HepG2 (cell line): ENCODE measurements around the gene WWP2. TPM values are rescaled to one million over a fixed set of nuclear protein-coding genes. Genes with fewer than 3 reads are reported as not detected.

ENCODE experiments used
- CEBPG ChIP-seq: IDR thresholded peaks from 2 replicates; pipeline ENCODE4 v1.6.1; 2016
- ELF3 ChIP-seq: IDR thresholded peaks from 2 replicates; pipeline ENCODE4 v1.6.1; 2016; ENCODE audit warnings: missing genetic modification reagents, missing compliant biosample characterization
- ERF ChIP-seq: IDR thresholded peaks from 2 replicates; pipeline ENCODE4 v1.6.1; 2018; ENCODE audit warnings: missing biosample characterization, missing genetic modification reagents
- GATA4 ChIP-seq: sonication (generic); IDR thresholded peaks from 2 replicates; pipeline ENCODE4 v1.6.1; 2016; ENCODE audit warnings: antibody characterized with exemption, low read depth, borderline replicate concordance
- HOXA5 ChIP-seq: sonication (generic); formaldehyde crosslinking; IDR thresholded peaks from 2 replicates; pipeline ENCODE4 v1.4.0; 2020; ENCODE audit warnings: missing genetic modification reagents
- MAFF ChIP-seq: IDR thresholded peaks from 2 replicates; pipeline ENCODE4 v1.6.1; 2011; ENCODE audit warnings: low read depth, low read length, improper control_type of control experiment
- MEF2D ChIP-seq: sonication (generic); formaldehyde crosslinking; IDR thresholded peaks from 2 replicates; pipeline ENCODE4 v1.5.1; 2020; ENCODE audit warnings: mild to moderate bottlenecking, missing genetic modification reagents
- RARG ChIP-seq: sonication (generic); formaldehyde crosslinking; IDR thresholded peaks from 2 replicates; pipeline ENCODE4 v1.4.0; 2020; ENCODE audit warnings: low read depth, mild to moderate bottlenecking, missing genetic modification reagents
- SAP130 ChIP-seq: IDR thresholded peaks from 2 replicates; pipeline ENCODE4 v1.6.1; 2016; ENCODE audit warnings: low read depth
- SOX6 ChIP-seq, 2 experiments: fragments of 450-650 bp in 1 of 2; sonication (generic) in 1 of 2; formaldehyde crosslinking in 1 of 2; IDR thresholded peaks; 2 replicates each; pipeline versions ENCODE4 v1.4.0 to v1.6.1; 2017 to 2020; ENCODE audit warnings: antibody characterized with exemption in 1 of 2, mild to moderate bottlenecking in 1 of 2, missing genetic modification reagents in 1 of 2
- SP5 ChIP-seq: IDR thresholded peaks from 2 replicates; pipeline ENCODE4 v1.6.1; 2016; ENCODE audit warnings: low read depth, borderline replicate concordance
- STAG1 ChIP-seq: sonication (generic); formaldehyde crosslinking; IDR thresholded peaks from 2 replicates; pipeline ENCODE4 v1.4.0; 2020; ENCODE audit warnings: missing genetic modification reagents
- ZFP36L2 ChIP-seq: sonication (generic); formaldehyde crosslinking; IDR thresholded peaks from 2 replicates; pipeline ENCODE4 v1.4.0; 2020; ENCODE audit warnings: missing genetic modification reagents
- ZNF567 ChIP-seq: sonication (generic); formaldehyde crosslinking; IDR thresholded peaks from 2 replicates; pipeline ENCODE4 v1.8.1; 2023; ENCODE audit warnings: mild to moderate bottlenecking, missing genetic modification reagents, borderline replicate concordance
- ZNF572 ChIP-seq: sonication (generic); formaldehyde crosslinking; IDR thresholded peaks from 2 replicates; pipeline ENCODE4 v1.5.1; 2020; ENCODE audit warnings: mild to moderate bottlenecking, missing genetic modification reagents
- ZNF652 ChIP-seq: IDR thresholded peaks from 2 replicates; pipeline ENCODE4 v1.6.1; 2016; ENCODE audit warnings: low read depth, borderline replicate concordance
- polyA plus RNA-seq, 8 experiments: library from polyadenylated mRNA; depleted of rRNA in 3 of 8; stranded (reverse) in 7 of 8; unstranded in 1 of 8; fragments of >200 nt; fragmentation: Illumina TruSeq in 4 of 8; extraction: Trizol in 4 of 8; gene quantifications; 2 replicates each; pipeline versions ENCODE4 v1.2.1 to v1.2.3, GENCODE V29; 2011 to 2016; ENCODE audit warnings: low read depth in 4 of 8, missing spikeins in 1 of 8, mixed read lengths in 1 of 8; ENCODE audit not compliant: insufficient read depth in 1 of 8
- total RNA-seq, 5 experiments: library from RNA; depleted of rRNA; stranded (reverse); fragments of >200 nt; fragmentation: Illumina TruSeq; extraction: Trizol; gene quantifications; 2 replicates each; pipeline ENCODE4 v1.2.3, GENCODE V29; 2016; ENCODE audit warnings: low read depth in 1 of 5
- TF ChIP-seq, protein P1 (sequence below): sonication (generic); formaldehyde crosslinking; IDR thresholded peaks from 2 replicates; pipeline ENCODE4 v1.8.1; 2022; ENCODE audit warnings: low read depth, mild to moderate bottlenecking, missing genetic modification reagents
- TF ChIP-seq, protein P2 (sequence below): sonication (generic); formaldehyde crosslinking; conservative IDR thresholded peaks from 2 replicates; pipeline ENCODE4 v1.8.0; 2022; ENCODE audit warnings: low read depth, missing genetic modification reagents
- TF ChIP-seq, protein P3 (sequence below), 2 experiments: sonication (generic) in 1 of 2; formaldehyde crosslinking in 1 of 2; IDR thresholded peaks; 2 replicates each; pipeline versions ENCODE4 v1.4.0 to v1.6.1; 2016 to 2020; ENCODE audit warnings: borderline replicate concordance in 1 of 2, low read depth in 1 of 2, mild to moderate bottlenecking in 1 of 2, missing genetic modification reagents in 1 of 2
- TF ChIP-seq, protein P4 (sequence below): sonication (generic); formaldehyde crosslinking; IDR thresholded peaks from 2 replicates; pipeline ENCODE4 v1.5.1; 2020; ENCODE audit warnings: missing genetic modification reagents, mild to moderate bottlenecking, borderline replicate concordance

The WWP2 gene
- total and polyA plus RNA-seq, 2 of the 13 experiments (the other 11 are each of a cell fraction or from before 2014, with no cell fraction given), result 11.4 to 28.2 TPM

DNA sequence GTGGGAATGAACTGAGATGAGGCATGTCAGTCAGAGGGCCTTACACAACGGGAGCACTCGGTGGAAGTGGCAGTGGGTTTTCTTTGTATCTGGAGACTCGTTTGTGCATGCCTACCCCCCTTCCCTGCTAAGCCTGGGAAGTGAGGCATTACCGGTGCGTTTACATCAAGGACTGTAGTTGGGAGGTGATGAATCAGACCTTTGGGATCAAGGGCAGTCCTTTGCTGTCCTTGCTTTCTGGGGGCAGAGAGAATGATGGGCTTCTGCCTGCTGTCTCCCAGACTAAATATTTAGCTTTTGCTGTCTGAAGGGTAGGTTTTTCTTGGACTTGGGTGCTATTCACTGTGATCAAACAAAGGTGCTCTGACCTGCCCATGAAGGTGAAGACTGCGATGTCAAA is 83.0 kb downstream of the WWP2 start (continued):
- TF ChIP-seq STAG1 (CRISPR knock-in tag), result no peak
- TF ChIP-seq, protein P1, sequence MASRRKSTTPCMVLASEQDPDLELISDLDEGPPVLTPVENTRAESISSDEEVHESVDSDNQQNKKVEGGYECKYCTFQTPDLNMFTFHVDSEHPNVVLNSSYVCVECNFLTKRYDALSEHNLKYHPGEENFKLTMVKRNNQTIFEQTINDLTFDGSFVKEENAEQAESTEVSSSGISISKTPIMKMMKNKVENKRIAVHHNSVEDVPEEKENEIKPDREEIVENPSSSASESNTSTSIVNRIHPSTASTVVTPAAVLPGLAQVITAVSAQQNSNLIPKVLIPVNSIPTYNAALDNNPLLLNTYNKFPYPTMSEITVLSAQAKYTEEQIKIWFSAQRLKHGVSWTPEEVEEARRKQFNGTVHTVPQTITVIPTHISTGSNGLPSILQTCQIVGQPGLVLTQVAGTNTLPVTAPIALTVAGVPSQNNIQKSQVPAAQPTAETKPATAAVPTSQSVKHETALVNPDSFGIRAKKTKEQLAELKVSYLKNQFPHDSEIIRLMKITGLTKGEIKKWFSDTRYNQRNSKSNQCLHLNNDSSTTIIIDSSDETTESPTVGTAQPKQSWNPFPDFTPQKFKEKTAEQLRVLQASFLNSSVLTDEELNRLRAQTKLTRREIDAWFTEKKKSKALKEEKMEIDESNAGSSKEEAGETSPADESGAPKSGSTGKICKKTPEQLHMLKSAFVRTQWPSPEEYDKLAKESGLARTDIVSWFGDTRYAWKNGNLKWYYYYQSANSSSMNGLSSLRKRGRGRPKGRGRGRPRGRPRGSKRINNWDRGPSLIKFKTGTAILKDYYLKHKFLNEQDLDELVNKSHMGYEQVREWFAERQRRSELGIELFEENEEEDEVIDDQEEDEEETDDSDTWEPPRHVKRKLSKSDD (CRISPR knock-in tag), result no peak
- peak; percentile 65; the same call in 1 of the 2 replicates for TF ChIP-seq ELF3 (CRISPR knock-in tag)
- TF ChIP-seq, protein P2, sequence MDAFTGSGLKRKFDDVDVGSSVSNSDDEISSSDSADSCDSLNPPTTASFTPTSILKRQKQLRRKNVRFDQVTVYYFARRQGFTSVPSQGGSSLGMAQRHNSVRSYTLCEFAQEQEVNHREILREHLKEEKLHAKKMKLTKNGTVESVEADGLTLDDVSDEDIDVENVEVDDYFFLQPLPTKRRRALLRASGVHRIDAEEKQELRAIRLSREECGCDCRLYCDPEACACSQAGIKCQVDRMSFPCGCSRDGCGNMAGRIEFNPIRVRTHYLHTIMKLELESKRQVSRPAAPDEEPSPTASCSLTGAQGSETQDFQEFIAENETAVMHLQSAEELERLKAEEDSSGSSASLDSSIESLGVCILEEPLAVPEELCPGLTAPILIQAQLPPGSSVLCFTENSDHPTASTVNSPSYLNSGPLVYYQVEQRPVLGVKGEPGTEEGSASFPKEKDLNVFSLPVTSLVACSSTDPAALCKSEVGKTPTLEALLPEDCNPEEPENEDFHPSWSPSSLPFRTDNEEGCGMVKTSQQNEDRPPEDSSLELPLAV, result no peak
- TF ChIP-seq SAP130 (CRISPR knock-in tag), result peak; percentile 81
- TF ChIP-seq, protein P3, sequence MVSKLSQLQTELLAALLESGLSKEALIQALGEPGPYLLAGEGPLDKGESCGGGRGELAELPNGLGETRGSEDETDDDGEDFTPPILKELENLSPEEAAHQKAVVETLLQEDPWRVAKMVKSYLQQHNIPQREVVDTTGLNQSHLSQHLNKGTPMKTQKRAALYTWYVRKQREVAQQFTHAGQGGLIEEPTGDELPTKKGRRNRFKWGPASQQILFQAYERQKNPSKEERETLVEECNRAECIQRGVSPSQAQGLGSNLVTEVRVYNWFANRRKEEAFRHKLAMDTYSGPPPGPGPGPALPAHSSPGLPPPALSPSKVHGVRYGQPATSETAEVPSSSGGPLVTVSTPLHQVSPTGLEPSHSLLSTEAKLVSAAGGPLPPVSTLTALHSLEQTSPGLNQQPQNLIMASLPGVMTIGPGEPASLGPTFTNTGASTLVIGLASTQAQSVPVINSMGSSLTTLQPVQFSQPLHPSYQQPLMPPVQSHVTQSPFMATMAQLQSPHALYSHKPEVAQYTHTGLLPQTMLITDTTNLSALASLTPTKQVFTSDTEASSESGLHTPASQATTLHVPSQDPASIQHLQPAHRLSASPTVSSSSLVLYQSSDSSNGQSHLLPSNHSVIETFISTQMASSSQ (IDR thresholded peaks at IDR 0.05; ENCODE audit: low read depth), result 0 out of 2 replicates have a peak, but pooled peaks have one; percentile 44
- TF ChIP-seq, protein P3 (CRISPR knock-in tag; IDR thresholded peaks at IDR 0.05; ENCODE audit: borderline replicate concordance), result no peak; the same call in 1 of the 2 replicates
- no peak for TF ChIP-seq MAFF
- no peak for TF ChIP-seq SOX6 (IDR thresholded peaks at IDR 0.05)
- TF ChIP-seq SOX6 (CRISPR knock-in tag; IDR thresholded peaks at IDR 0.05), result no peak; the same call in 1 of the 2 replicates
- TF ChIP-seq ERF (CRISPR knock-in tag), result peak; percentile 26; the same call in 1 of the 2 replicates
- no peak for TF ChIP-seq ZNF652 (CRISPR knock-in tag)
- no peak for TF ChIP-seq ZFP36L2 (CRISPR knock-in tag)
- TF ChIP-seq GATA4, result no peak
- TF ChIP-seq CEBPG (CRISPR knock-in tag), result peak; percentile 55; the same call in 1 of the 2 replicates
- no peak for TF ChIP-seq SP5
- TF ChIP-seq HOXA5, result no peak
- TF ChIP-seq ZNF572 (CRISPR knock-in tag), result no peak
- no peak; the same call in 1 of the 2 replicates for TF ChIP-seq MEF2D (CRISPR knock-in tag)
- no peak for TF ChIP-seq RARG (CRISPR knock-in tag)
- TF ChIP-seq, protein P4, sequence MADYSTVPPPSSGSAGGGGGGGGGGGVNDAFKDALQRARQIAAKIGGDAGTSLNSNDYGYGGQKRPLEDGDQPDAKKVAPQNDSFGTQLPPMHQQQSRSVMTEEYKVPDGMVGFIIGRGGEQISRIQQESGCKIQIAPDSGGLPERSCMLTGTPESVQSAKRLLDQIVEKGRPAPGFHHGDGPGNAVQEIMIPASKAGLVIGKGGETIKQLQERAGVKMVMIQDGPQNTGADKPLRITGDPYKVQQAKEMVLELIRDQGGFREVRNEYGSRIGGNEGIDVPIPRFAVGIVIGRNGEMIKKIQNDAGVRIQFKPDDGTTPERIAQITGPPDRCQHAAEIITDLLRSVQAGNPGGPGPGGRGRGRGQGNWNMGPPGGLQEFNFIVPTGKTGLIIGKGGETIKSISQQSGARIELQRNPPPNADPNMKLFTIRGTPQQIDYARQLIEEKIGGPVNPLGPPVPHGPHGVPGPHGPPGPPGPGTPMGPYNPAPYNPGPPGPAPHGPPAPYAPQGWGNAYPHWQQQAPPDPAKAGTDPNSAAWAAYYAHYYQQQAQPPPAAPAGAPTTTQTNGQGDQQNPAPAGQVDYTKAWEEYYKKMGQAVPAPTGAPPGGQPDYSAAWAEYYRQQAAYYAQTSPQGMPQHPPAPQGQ (CRISPR knock-in tag), result no peak
- TF ChIP-seq ZNF567 (CRISPR knock-in tag), result no peak
